ENCODE results near the gene PDRG1.
"Not testable (repeated sequence)": the region's sequence is repeated elsewhere in the genome, so short reads cannot be mapped to it uniquely, and the experiment has no call there.

Gene PDRG1

GRCh38 chr20:31934491-31934890, 17.4 kb downstream of the PDRG1 start:
- Histone ChIP-seq H2BK120ac (ENCODE audit: low read depth, low read length) (no peak overlapping the region), H2AK5ac (ENCODE audit: low read length, severe bottlenecking) (no peak overlapping the region), H3K9me3 (ENCODE audit: control insufficient read depth, low read length) (no peaks in the 10 kb centered on the region), H3K4ac (ENCODE audit: low read depth in 1 of 2, low read length in 2 of 2) (no peak overlapping the region), H3K36me3 (ENCODE audit: control insufficient read depth in 1 of 2, insufficient read depth in 2 of 2, low read depth in 1 of 2, low read length in 2 of 2) (no peaks in the 10 kb centered on the region), H3K27ac (ENCODE audit: low read length, poor library complexity, severe bottlenecking) (no peak overlapping the region), H3K27me3 (ENCODE audit: control insufficient read depth in 1 of 2, insufficient read depth in 1 of 2, low read length in 2 of 2) (peaks cover 13 to 37% of the 10 kb centered on the region in 2 experiments), H3K14ac (ENCODE audit: low read length in 2 of 2) (no peak overlapping the region), H2AFZ (ENCODE audit: low read depth, low read length) (no peak overlapping the region), H2BK12ac (ENCODE audit: low read length in 2 of 2) (no peak overlapping the region), H2BK5ac (ENCODE audit: low read depth, low read length, poor library complexity, severe bottlenecking) (no peak overlapping the region), H3K4me1 (ENCODE audit: control insufficient read depth, insufficient read depth, low read depth, low read length) (no peaks in the 10 kb centered on the region), H4K8ac (ENCODE audit: low read length) (no peak overlapping the region), H2BK15ac (ENCODE audit: low read depth, poor library complexity, severe bottlenecking) (no peak overlapping the region), H3K9ac (ENCODE audit: low read length) (no peak overlapping the region), H4K91ac (ENCODE audit: low read length) (no peak overlapping the region), H3K4me2 (ENCODE audit: low read length, poor library complexity, severe bottlenecking) (no peak overlapping the region), H3K79me1 (replicated peaks; ENCODE audit: low read length, poor library complexity, severe bottlenecking) (no peaks in the 10 kb centered on the region), H3K23ac (ENCODE audit: low read length in 2 of 2) (no peak overlapping the region), H3K4me3 (ENCODE audit: insufficient read depth in 1 of 2, low read depth in 1 of 2, low read length in 2 of 2) (no peak overlapping the region), H3K18ac (ENCODE audit: low read depth in 1 of 2, low read length in 2 of 2) (no peak overlapping the region)
- 89% methylated on average over 14 of the region's 14 CpGs for WGBS
- DNase-seq, result no peak

GRCh38 chr20:31933698-31934097, 18.1 kb downstream of the PDRG1 start:
- no peak overlapping the region for H2BK120ac ChIP-seq (ENCODE audit: low read depth, low read length)
- H3K4me1 ChIP-seq (ENCODE audit: control insufficient read depth, insufficient read depth, low read depth, low read length), result no peaks in the 10 kb centered on the region
- peaks cover 13 to 36% of the 10 kb centered on the region in 2 experiments for H3K27me3 ChIP-seq (ENCODE audit: control insufficient read depth in 1 of 2, insufficient read depth in 1 of 2, low read length in 2 of 2)
- H3K9me3 ChIP-seq (ENCODE audit: control insufficient read depth, low read length), result no peaks in the 10 kb centered on the region
- no peak overlapping the region for H3K4me3 ChIP-seq (ENCODE audit: insufficient read depth in 1 of 2, low read depth in 1 of 2, low read length in 2 of 2)
- no peak overlapping the region for H3K9ac ChIP-seq (ENCODE audit: low read length)
- no peak overlapping the region for H2BK5ac ChIP-seq (ENCODE audit: low read depth, low read length, poor library complexity, severe bottlenecking)
- H3K4me2 ChIP-seq (ENCODE audit: low read length, poor library complexity, severe bottlenecking), result no peak overlapping the region
- 81% methylated on average over 10 of the region's 10 CpGs for WGBS
- no peak overlapping the region for H4K8ac ChIP-seq (ENCODE audit: low read length)
- no peak overlapping the region for H2BK15ac ChIP-seq (ENCODE audit: low read depth, poor library complexity, severe bottlenecking)
- no peak for DNase-seq
- no peak overlapping the region for H3K23ac ChIP-seq (ENCODE audit: low read length in 2 of 2)
- no peak overlapping the region for H3K27ac ChIP-seq (ENCODE audit: low read length, poor library complexity, severe bottlenecking)
- no peaks in the 10 kb centered on the region for H3K79me1 ChIP-seq (replicated peaks; ENCODE audit: low read length, poor library complexity, severe bottlenecking)
- no peak overlapping the region for H3K4ac ChIP-seq (ENCODE audit: low read depth in 1 of 2, low read length in 2 of 2)
- H2AK5ac ChIP-seq (ENCODE audit: low read length, severe bottlenecking), result no peak overlapping the region
- peak overlapping the region; percentile 48 for H4K91ac ChIP-seq (ENCODE audit: low read length)
- no peak overlapping the region for H3K18ac ChIP-seq (ENCODE audit: low read depth in 1 of 2, low read length in 2 of 2)
- H3K14ac ChIP-seq (ENCODE audit: low read length in 2 of 2), result no peak overlapping the region
- H3K36me3 ChIP-seq (ENCODE audit: control insufficient read depth in 1 of 2, insufficient read depth in 2 of 2, low read depth in 1 of 2, low read length in 2 of 2), result no peaks in the 10 kb centered on the region
- no peak overlapping the region for H2AFZ ChIP-seq (ENCODE audit: low read depth, low read length)
- no peak overlapping the region for H2BK12ac ChIP-seq (ENCODE audit: low read length in 2 of 2)

GRCh38 chr20:31930779-31931178, 21.1 kb downstream of the PDRG1 start:
- Histone ChIP-seq H3K4me1 (ENCODE audit: control insufficient read depth, insufficient read depth, low read depth, low read length) (no peaks in the 10 kb centered on the region), H2AFZ (ENCODE audit: low read depth, low read length) (no peak overlapping the region), H3K4me3 (ENCODE audit: insufficient read depth in 1 of 2, low read depth in 1 of 2, low read length in 2 of 2) (no peak overlapping the region), H3K23ac (ENCODE audit: low read length in 2 of 2) (no peak overlapping the region), H4K91ac (ENCODE audit: low read length) (no peak overlapping the region), H2BK5ac (ENCODE audit: low read depth, low read length, poor library complexity, severe bottlenecking) (no peak overlapping the region), H3K4me2 (ENCODE audit: low read length, poor library complexity, severe bottlenecking) (no peak overlapping the region), H3K18ac (ENCODE audit: low read depth in 1 of 2, low read length in 2 of 2) (no peak overlapping the region), H3K4ac (ENCODE audit: low read depth in 1 of 2, low read length in 2 of 2) (no peak overlapping the region), H2BK15ac (ENCODE audit: low read depth, poor library complexity, severe bottlenecking) (no peak overlapping the region), H3K27ac (ENCODE audit: low read length, poor library complexity, severe bottlenecking) (no peak overlapping the region), H3K9ac (ENCODE audit: low read length) (no peak overlapping the region), H2BK120ac (ENCODE audit: low read depth, low read length) (no peak overlapping the region), H3K36me3 (ENCODE audit: control insufficient read depth in 1 of 2, insufficient read depth in 2 of 2, low read depth in 1 of 2, low read length in 2 of 2) (no peaks in the 10 kb centered on the region), H3K9me3 (ENCODE audit: control insufficient read depth, low read length) (no peaks in the 10 kb centered on the region), H2AK5ac (ENCODE audit: low read length, severe bottlenecking) (no peak overlapping the region), H4K8ac (ENCODE audit: low read length) (no peak overlapping the region), H3K27me3 (ENCODE audit: control insufficient read depth in 1 of 2, insufficient read depth in 1 of 2, low read length in 2 of 2) (peaks cover 23 to 37% of the 10 kb centered on the region in 2 experiments), H3K14ac (ENCODE audit: low read length in 2 of 2) (no peak overlapping the region), H3K79me1 (replicated peaks; ENCODE audit: low read length, poor library complexity, severe bottlenecking) (no peaks in the 10 kb centered on the region), H2BK12ac (ENCODE audit: low read length in 2 of 2) (no peak overlapping the region)
- DNase-seq, result no peak
- 47% methylated on average over 5 of the region's 5 CpGs for WGBS

- H2BK5ac ChIP-seq (ENCODE audit: low read depth, low read length, poor library complexity, severe bottlenecking), result not testable (repeated sequence)
- WGBS, result 86% methylated on average over 4 of the region's 4 CpGs
Observed at GRCh38 chr20:31929631-31930030, 22.2 kb downstream of the PDRG1 start.

More at GRCh38 chr20:31929631-31930030, 22.2 kb downstream of the PDRG1 start:
- not testable (repeated sequence) for H4K91ac ChIP-seq (ENCODE audit: low read length); H3K9me3 ChIP-seq (ENCODE audit: control insufficient read depth, low read length); H3K27ac ChIP-seq (ENCODE audit: low read length, poor library complexity, severe bottlenecking); H2AK5ac ChIP-seq (ENCODE audit: low read length, severe bottlenecking); H2BK12ac ChIP-seq (ENCODE audit: low read length in 2 of 2); H2AFZ ChIP-seq (ENCODE audit: low read depth, low read length); H3K4me3 ChIP-seq (ENCODE audit: insufficient read depth in 1 of 2, low read depth in 1 of 2, low read length in 2 of 2); DNase-seq; H3K4me2 ChIP-seq (ENCODE audit: low read length, poor library complexity, severe bottlenecking); H3K14ac ChIP-seq (ENCODE audit: low read length in 2 of 2); H4K8ac ChIP-seq (ENCODE audit: low read length); H3K4me1 ChIP-seq (ENCODE audit: control insufficient read depth, insufficient read depth, low read depth, low read length); H2BK120ac ChIP-seq (ENCODE audit: low read depth, low read length); H3K36me3 ChIP-seq (ENCODE audit: control insufficient read depth in 1 of 2, insufficient read depth in 2 of 2, low read depth in 1 of 2, low read length in 2 of 2); H3K23ac ChIP-seq (ENCODE audit: low read length in 2 of 2); H3K18ac ChIP-seq (ENCODE audit: low read depth in 1 of 2, low read length in 2 of 2); H3K79me1 ChIP-seq (replicated peaks; ENCODE audit: low read length, poor library complexity, severe bottlenecking); H2BK15ac ChIP-seq (ENCODE audit: low read depth, poor library complexity, severe bottlenecking); H3K9ac ChIP-seq (ENCODE audit: low read length); H3K4ac ChIP-seq (ENCODE audit: low read depth in 1 of 2, low read length in 2 of 2)
- peaks cover 33 to 36% of the 10 kb centered on the region in 2 experiments for H3K27me3 ChIP-seq (ENCODE audit: control insufficient read depth in 1 of 2, insufficient read depth in 1 of 2, low read length in 2 of 2)

All from mesenchymal stem cell (in vitro differentiated cells and primary cell).